K562 treated with DMSO at 1 percent for 12 hours (cell line): ENCODE results near the gene ATP2A2. TPM values are rescaled to one million over a fixed set of nuclear protein-coding genes. Genes with fewer than 3 reads are reported as not detected.

Source experiments
- total RNA-seq: library from RNA; unstranded; fragments of 300-600 nt; gene quantifications from 2 replicates; pipeline ENCODE4 v1.2.3, GENCODE V29; 2022; ENCODE audit not compliant: insufficient read depth

Gene ATP2A2
- total RNA-seq = 54.4 and 170 TPM in 2 replicates

GRCh38 chr12:110280779-110281548 is at the start of gene ATP2A2:
TSS of gene ATP2A2 (plus strand) at chr12:110281247. CDS start at chr12:110281790, 543 bp downstream.

Other genes starting within 250 kb of the ATP2A2 start
- 14.1 and 28.9 TPM in 2 replicates for gene C12orf76, start 232.7 kb upstream of the ATP2A2 start, total RNA-seq
- gene IFT81, start 156.9 kb upstream of the ATP2A2 start, total RNA-seq = 2.9 and 6.5 TPM in 2 replicates
- 61.8 and 65.9 TPM in 2 replicates for gene ANAPC7, start 122.5 kb downstream of the ATP2A2 start, total RNA-seq
- gene ARPC3, start 169.1 kb downstream of the ATP2A2 start, total RNA-seq = 181 and 305 TPM in 2 replicates
- gene GPN3, start 187.0 kb downstream of the ATP2A2 start, total RNA-seq = 36.1 and 45.4 TPM in 2 replicates
- 9.5 and 10.1 TPM in 2 replicates for gene FAM216A, start 187.6 kb downstream of the ATP2A2 start, total RNA-seq
- 130 and 184 TPM in 2 replicates for gene VPS29, start 220.9 kb downstream of the ATP2A2 start, total RNA-seq
- 0.30 TPM in 1 of 2 replicates, not detected in the other for gene RAD9B, start 221.1 kb downstream of the ATP2A2 start, total RNA-seq